ENCODE data around the gene CASKIN2. TPM values are rescaled to one million over a fixed set of nuclear protein-coding genes. Genes with fewer than 3 reads are reported as not detected.

Gene CASKIN2
- total and polyA plus RNA-seq, 2 of the 4 experiments (the other 2 are of a cell fraction) = 2.9 to 6.9 TPM

Small RNAs within 50 kb of the gene (microRNA-seq; reads per million reads assigned to microRNA genes)
- not detected for gene MIR6785 (ENCODE audit: unreplicated experiment)

Other genes with a start within 250 kb of the CASKIN2 start
- gene MIF4GD, start 244.3 kb downstream of the CASKIN2 start, total RNA-seq (2012; rRNA removed) = 3.3 and 4.1 TPM in 2 replicates
- 6.9 and 7.7 TPM in 2 replicates for gene MIF4GD, start 244.3 kb downstream of the CASKIN2 start, polyA plus RNA-seq (2012; rRNA removed)
- gene SLC25A19, start 226.1 kb downstream of the CASKIN2 start, total RNA-seq (2012; rRNA removed) = 8.3 and 9.1 TPM in 2 replicates
- 9.2 and 10.1 TPM in 2 replicates for gene SLC25A19, start 226.1 kb downstream of the CASKIN2 start, polyA plus RNA-seq (2012; rRNA removed)
- gene GRB2, start 109.9 kb downstream of the CASKIN2 start, total RNA-seq (2012; rRNA removed) = 45.0 and 49.3 TPM in 2 replicates
- gene GRB2, start 109.9 kb downstream of the CASKIN2 start, polyA plus RNA-seq (2012; rRNA removed) = 56.9 and 62.1 TPM in 2 replicates
- 8.4 and 11.4 TPM in 2 replicates for gene TMEM94, start 58.9 kb downstream of the CASKIN2 start, total RNA-seq (2012; rRNA removed)
- gene TMEM94, start 58.9 kb downstream of the CASKIN2 start, polyA plus RNA-seq (2012; rRNA removed) = 59.2 and 64.7 TPM in 2 replicates
- 6.4 and 7.2 TPM in 2 replicates for gene TSEN54, start 991 bp upstream of the CASKIN2 start, total RNA-seq (2012; rRNA removed)
- gene TSEN54, start 991 bp upstream of the CASKIN2 start, polyA plus RNA-seq (2012; rRNA removed) = 14.9 and 16.2 TPM in 2 replicates
- gene LLGL2, start 10.2 kb upstream of the CASKIN2 start, total RNA-seq (2012; rRNA removed) = 0.54 and 0.56 TPM in 2 replicates
- 0.53 and 0.72 TPM in 2 replicates for gene LLGL2, start 10.2 kb upstream of the CASKIN2 start, polyA plus RNA-seq (2012; rRNA removed)
- gene MYO15B, start 72.3 kb upstream of the CASKIN2 start, total RNA-seq (2012; rRNA removed) = 0.18 TPM in 1 of 2 replicates, not detected in the other
- 0.43 and 0.65 TPM in 2 replicates for gene MYO15B, start 72.3 kb upstream of the CASKIN2 start, polyA plus RNA-seq (2012; rRNA removed)
- not detected in 2 replicates for gene SMIM5, start 117.9 kb upstream of the CASKIN2 start, total RNA-seq (2012; rRNA removed)
- gene SMIM5, start 117.9 kb upstream of the CASKIN2 start, polyA plus RNA-seq (2012; rRNA removed) = 0.14 TPM in 1 of 2 replicates, not detected in the other
- gene RECQL5, start 151.6 kb upstream of the CASKIN2 start, total RNA-seq (2012; rRNA removed) = 7.3 and 8.6 TPM in 2 replicates
- gene RECQL5, start 151.6 kb upstream of the CASKIN2 start, polyA plus RNA-seq (2012; rRNA removed) = 17.4 and 23.7 TPM in 2 replicates
- 70.4 and 82.5 TPM in 2 replicates for gene SAP30BP, start 151.8 kb upstream of the CASKIN2 start, total RNA-seq (2012; rRNA removed)
- gene SAP30BP, start 151.8 kb upstream of the CASKIN2 start, polyA plus RNA-seq (2012; rRNA removed) = 134 and 139 TPM in 2 replicates
- gene ITGB4, start 205.9 kb upstream of the CASKIN2 start, total RNA-seq (2012; rRNA removed) = under 0.01 TPM in 1 of 2 replicates, not detected in the other
- gene ITGB4, start 205.9 kb upstream of the CASKIN2 start, polyA plus RNA-seq (2012; rRNA removed) = 0.27 and 0.39 TPM in 2 replicates
- 18.9 and 21.9 TPM in 2 replicates for gene GALK1, start 249.7 kb upstream of the CASKIN2 start, total RNA-seq (2012; rRNA removed)
- gene GALK1, start 249.7 kb upstream of the CASKIN2 start, polyA plus RNA-seq (2012; rRNA removed) = 19.9 and 28.7 TPM in 2 replicates

All from IMR-90 (cell line).